ENCODE results near the gene PITPNM3.
"Not testable (repeated sequence)": the region's sequence is repeated elsewhere in the genome, so short reads cannot be mapped to it uniquely, and the experiment has no call there.

Gene PITPNM3

GRCh38 chr17:6502142-6502541 is 54.2 kb downstream of the PITPNM3 start:
- no peak for DNase-seq (ENCODE audit: low read depth, low spot score)

- no peak for DNase-seq (ENCODE audit: low read depth, low spot score)
Observed at GRCh38 chr17:6501359-6501758, 55.0 kb downstream of the PITPNM3 start.

- no peak for DNase-seq (ENCODE audit: low read depth, low spot score)
Observed at GRCh38 chr17:6498901-6499540, 57.3 kb downstream of the PITPNM3 start.

GRCh38 chr17:6498356-6498755 is 58.0 kb downstream of the PITPNM3 start:
- DNase-seq (ENCODE audit: low read depth, low spot score): no peak

- peak; percentile 31 for DNase-seq (ENCODE audit: low read depth, low spot score)
Observed at GRCh38 chr17:6497496-6498221, 58.7 kb downstream of the PITPNM3 start.

GRCh38 chr17:6496640-6497441 is 59.5 kb downstream of the PITPNM3 start:
- no peak for DNase-seq (ENCODE audit: low read depth, low spot score)

GRCh38 chr17:6496116-6496481 is 60.3 kb downstream of the PITPNM3 start:
- DNase-seq (ENCODE audit: low read depth, low spot score): peak; percentile 75

GRCh38 chr17:6495450-6496115 is 60.8 kb downstream of the PITPNM3 start:
- no peak for DNase-seq (ENCODE audit: low read depth, low spot score)

- no peak for DNase-seq (ENCODE audit: low read depth, low spot score)
Observed at GRCh38 chr17:6494239-6494941, 62.0 kb downstream of the PITPNM3 start.

GRCh38 chr17:6492892-6493674 is 63.3 kb downstream of the PITPNM3 start:
- peak; percentile 23 for DNase-seq (ENCODE audit: low read depth, low spot score)

GRCh38 chr17:6491071-6491700 is 65.2 kb downstream of the PITPNM3 start:
- DNase-seq (ENCODE audit: low read depth, low spot score): no peak

- DNase-seq (ENCODE audit: low read depth, low spot score): no peak
Observed at GRCh38 chr17:6489016-6489550, 67.3 kb downstream of the PITPNM3 start.

GRCh38 chr17:6488008-6488539 is 68.3 kb downstream of the PITPNM3 start:
- peak; percentile 44 for DNase-seq (ENCODE audit: low read depth, low spot score)

GRCh38 chr17:6487251-6488007 is 68.9 kb downstream of the PITPNM3 start:
- DNase-seq (ENCODE audit: low read depth, low spot score): no peak

GRCh38 chr17:6485646-6486412 is 70.5 kb downstream of the PITPNM3 start:
- no peak for DNase-seq (ENCODE audit: low read depth, low spot score)

- DNase-seq (ENCODE audit: low read depth, low spot score): no peak
Observed at GRCh38 chr17:6483507-6483906, 72.8 kb downstream of the PITPNM3 start.

GRCh38 chr17:6482796-6483195 is 73.6 kb downstream of the PITPNM3 start:
- DNase-seq (ENCODE audit: low read depth, low spot score): not testable (repeated sequence)

- no peak for DNase-seq (ENCODE audit: low read depth, low spot score)
Observed at GRCh38 chr17:6482105-6482455, 74.3 kb downstream of the PITPNM3 start.
